ENCODE data around the gene ATP1A3. TPM values are rescaled to one million over a fixed set of nuclear protein-coding genes. Genes with fewer than 3 reads are reported as not detected.

Gene ATP1A3
- total and polyA plus RNA-seq, 2 of the 13 experiments (the other 11 are each of a cell fraction or from before 2014, with no cell fraction given): 0.01 to 0.04 TPM

GRCh38 chr19:41922585-41922984, 71.4 kb downstream of the ATP1A3 start (continued):
- no peak for TF ChIP-seq ZNF34 (CRISPR knock-in tag; IDR thresholded peaks at IDR 0.05; ENCODE audit: borderline replicate concordance)
- no peak for TF ChIP-seq ZNF570 (CRISPR knock-in tag; IDR thresholded peaks at IDR 0.05; ENCODE audit: borderline replicate concordance)
- TF ChIP-seq ZNF777 (CRISPR knock-in tag; IDR thresholded peaks at IDR 0.05): no peak
- no peak for TF ChIP-seq GMEB2 (CRISPR knock-in tag; IDR thresholded peaks at IDR 0.05; ENCODE audit: low read depth)
- TF ChIP-seq ZNF678 (CRISPR knock-in tag; IDR thresholded peaks at IDR 0.05): no peak
- TF ChIP-seq MLXIP (CRISPR knock-in tag; IDR thresholded peaks at IDR 0.05; ENCODE audit: borderline replicate concordance): no peak
- no peak for TF ChIP-seq ZNF878 (CRISPR knock-in tag; IDR thresholded peaks at IDR 0.05)
- no peak for TF ChIP-seq ZNF607 (CRISPR knock-in tag; IDR thresholded peaks at IDR 0.05; ENCODE audit: borderline replicate concordance)

Data from HepG2 (cell line).